ENCODE data around the gene PLA2G4E.

PLA2G4E gene

GRCh38 chr15:42068601-42069000, 47.8 kb upstream of the PLA2G4E start:
- Histone ChIP-seq H3K27ac (no peak overlapping the region), H3K36me3 (no peaks in the 10 kb centered on the region), H3K27me3 (peaks cover 8% of the 10 kb centered on the region), H3K4me3 (ENCODE audit: low read depth in 1 of 2, low read length in 1 of 2) (no peak overlapping the region), H3K4me1 (ENCODE audit: control insufficient read depth in 1 of 2, insufficient read depth in 1 of 2, low read depth in 1 of 2, low read length in 1 of 2) (peaks cover 0 to 3% of the 10 kb centered on the region in 2 experiments), H3K9me3 (no peaks in the 10 kb centered on the region)
- no peak for TF ChIP-seq CTCF (IDR thresholded peaks at IDR 0.05)

GRCh38 chr15:42066764-42067415, 46.0 kb upstream of the PLA2G4E start:
- Histone ChIP-seq H3K4me3 (ENCODE audit: low read depth in 1 of 2, low read length in 1 of 2) (no peak overlapping the region), H3K4me1 (ENCODE audit: control insufficient read depth in 1 of 2, insufficient read depth in 1 of 2, low read depth in 1 of 2, low read length in 1 of 2) (peaks cover 0 to 3% of the 10 kb centered on the region in 2 experiments), H3K27me3 (peaks cover 8% of the 10 kb centered on the region), H3K36me3 (no peaks in the 10 kb centered on the region), H3K27ac (no peak overlapping the region), H3K9me3 (no peaks in the 10 kb centered on the region)
- no peak for TF ChIP-seq CTCF (IDR thresholded peaks at IDR 0.05)

DNA sequence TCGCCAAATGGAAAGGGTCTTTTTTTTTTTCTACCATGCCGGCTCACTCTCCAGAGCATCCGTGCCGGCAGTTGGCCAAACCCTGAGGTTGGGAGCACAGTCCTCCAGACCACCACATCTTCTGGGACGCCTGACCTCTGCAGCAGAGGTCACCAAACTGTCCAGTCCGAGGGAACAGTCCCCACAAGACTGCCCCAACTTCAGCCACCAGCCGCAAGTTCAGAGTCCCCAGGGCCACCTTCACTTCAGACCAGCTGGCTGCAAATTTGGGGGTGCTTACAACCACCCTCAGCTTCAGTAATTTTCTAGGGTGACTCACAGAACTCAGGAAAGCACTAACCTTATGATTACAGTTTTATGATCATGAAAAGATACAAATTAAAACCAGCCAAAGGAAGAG, 44.6 kb upstream of the PLA2G4E start:
- H3K4me3 ChIP-seq (ENCODE audit: low read depth in 1 of 2, low read length in 1 of 2), result no peak overlapping the region
- no peaks in the 10 kb centered on the region for H3K9me3 ChIP-seq
- TF ChIP-seq CTCF (IDR thresholded peaks at IDR 0.05), result no peak
- no peaks in the 10 kb centered on the region for H3K36me3 ChIP-seq
- H3K27me3 ChIP-seq, result peaks cover 8% of the 10 kb centered on the region
- H3K27ac ChIP-seq, result no peak overlapping the region
- peaks cover 0 to 3% of the 10 kb centered on the region in 2 experiments for H3K4me1 ChIP-seq (ENCODE audit: control insufficient read depth in 1 of 2, insufficient read depth in 1 of 2, low read depth in 1 of 2, low read length in 1 of 2)

DNA sequence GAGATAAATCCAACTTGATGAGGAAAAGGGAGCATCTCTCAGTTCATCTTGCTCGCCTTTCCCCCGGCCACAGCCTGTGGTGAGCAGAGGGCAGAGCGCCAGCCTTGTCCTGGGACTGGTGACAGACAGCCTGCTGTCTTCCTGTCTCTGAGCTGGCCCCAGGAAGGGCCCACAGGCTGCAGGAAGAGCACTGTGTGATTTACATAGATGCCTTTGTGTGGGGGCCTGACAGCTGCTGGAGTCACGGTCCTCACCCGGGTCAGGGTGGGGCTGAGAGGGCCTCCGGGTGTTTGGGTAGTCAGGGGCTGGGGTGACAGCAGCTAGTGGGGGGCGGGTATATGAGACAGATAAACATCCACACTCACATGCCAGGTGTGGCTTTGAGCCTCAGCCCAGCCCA, 44.2 kb upstream of the PLA2G4E start:
- no peak overlapping the region for H3K27ac ChIP-seq
- no peak for TF ChIP-seq CTCF (IDR thresholded peaks at IDR 0.05)
- no peaks in the 10 kb centered on the region for H3K36me3 ChIP-seq
- no peak overlapping the region for H3K4me3 ChIP-seq (ENCODE audit: low read depth in 1 of 2, low read length in 1 of 2)
- H3K4me1 ChIP-seq (ENCODE audit: control insufficient read depth in 1 of 2, insufficient read depth in 1 of 2, low read depth in 1 of 2, low read length in 1 of 2), result peaks cover 0 to 3% of the 10 kb centered on the region in 2 experiments
- no peaks in the 10 kb centered on the region for H3K9me3 ChIP-seq
- peaks cover 8% of the 10 kb centered on the region for H3K27me3 ChIP-seq

GRCh38 chr15:42064271-42064670, 43.4 kb upstream of the PLA2G4E start:
- Histone ChIP-seq H3K27ac (no peak overlapping the region), H3K27me3 (peaks cover 8% of the 10 kb centered on the region), H3K4me3 (ENCODE audit: low read depth in 1 of 2, low read length in 1 of 2) (no peak overlapping the region), H3K36me3 (no peaks in the 10 kb centered on the region), H3K4me1 (ENCODE audit: control insufficient read depth in 1 of 2, insufficient read depth in 1 of 2, low read depth in 1 of 2, low read length in 1 of 2) (peaks cover 0 to 3% of the 10 kb centered on the region in 2 experiments), H3K9me3 (no peaks in the 10 kb centered on the region)
- no peak for TF ChIP-seq CTCF (IDR thresholded peaks at IDR 0.05)

Measured in neutrophil (primary cell).